ENCODE results near the gene CDC5L.

The CDC5L gene

GRCh38 chr6:44477293-44477894 lies 89.9 kb downstream of the CDC5L start:
- no peak for DNase-seq

- DNase-seq: no peak
These were observed 90.7 kb downstream of the CDC5L start for GRCh38 chr6:44478158-44478557.

- no peak for DNase-seq
These were observed 91.2 kb downstream of the CDC5L start for GRCh38 chr6:44478591-44479254.

GRCh38 chr6:44480097-44480541 lies 92.6 kb downstream of the CDC5L start:
- no peak for DNase-seq

GRCh38 chr6:44481056-44481455 lies 93.5 kb downstream of the CDC5L start:
- DNase-seq: no peak

GRCh38 chr6:44481760-44482159 lies 94.3 kb downstream of the CDC5L start:
- DNase-seq: no peak

- peak; percentile 30 for DNase-seq
These were observed 98.3 kb downstream of the CDC5L start for GRCh38 chr6:44485601-44486401.

- peak; percentile 37 for DNase-seq
These were observed 99.5 kb downstream of the CDC5L start for GRCh38 chr6:44487002-44487401.

- no peak for DNase-seq
These were observed 100.1 kb downstream of the CDC5L start for GRCh38 chr6:44487586-44487985.

GRCh38 chr6:44489910-44490604 lies 102.6 kb downstream of the CDC5L start:
- no peak for DNase-seq

- peak; percentile 22 for DNase-seq
These were observed 105.6 kb downstream of the CDC5L start for GRCh38 chr6:44493132-44493531.

- DNase-seq: no peak
These were observed 106.1 kb downstream of the CDC5L start for GRCh38 chr6:44493593-44493992.

- DNase-seq: no peak
These were observed 106.5 kb downstream of the CDC5L start for GRCh38 chr6:44494011-44494501.

GRCh38 chr6:44495036-44495901 lies 107.8 kb downstream of the CDC5L start:
- DNase-seq: peak; percentile 38

- DNase-seq: peak; percentile 27
These were observed 109.3 kb downstream of the CDC5L start for GRCh38 chr6:44496665-44497369.

- no peak for DNase-seq
These were observed 110.3 kb downstream of the CDC5L start for GRCh38 chr6:44497807-44498206.

GRCh38 chr6:44498436-44498835 lies 110.9 kb downstream of the CDC5L start:
- peak; percentile 36 for DNase-seq

GRCh38 chr6:44499609-44500008 lies 112.1 kb downstream of the CDC5L start:
- DNase-seq: no peak
